Activated CD4-positive, CD25-positive, alpha-beta regulatory T cell treated with anti-CD3 and anti-CD28 coated beads, Interleukin-2, amount 50 U/mL, for 72 hours (primary cell): ENCODE results near the gene COMT.

ENCODE experiments used
- DNase-seq: peaks from one replicate; pipeline ENCODE4 v3.0.0; 2021

Gene COMT

GRCh38 chr22:19971276-19972124 lies 29.9 kb downstream of the COMT start:
- DNase-seq: no peak

GRCh38 chr22:19972251-19972650 lies 30.7 kb downstream of the COMT start:
- no peak for DNase-seq

DNA sequence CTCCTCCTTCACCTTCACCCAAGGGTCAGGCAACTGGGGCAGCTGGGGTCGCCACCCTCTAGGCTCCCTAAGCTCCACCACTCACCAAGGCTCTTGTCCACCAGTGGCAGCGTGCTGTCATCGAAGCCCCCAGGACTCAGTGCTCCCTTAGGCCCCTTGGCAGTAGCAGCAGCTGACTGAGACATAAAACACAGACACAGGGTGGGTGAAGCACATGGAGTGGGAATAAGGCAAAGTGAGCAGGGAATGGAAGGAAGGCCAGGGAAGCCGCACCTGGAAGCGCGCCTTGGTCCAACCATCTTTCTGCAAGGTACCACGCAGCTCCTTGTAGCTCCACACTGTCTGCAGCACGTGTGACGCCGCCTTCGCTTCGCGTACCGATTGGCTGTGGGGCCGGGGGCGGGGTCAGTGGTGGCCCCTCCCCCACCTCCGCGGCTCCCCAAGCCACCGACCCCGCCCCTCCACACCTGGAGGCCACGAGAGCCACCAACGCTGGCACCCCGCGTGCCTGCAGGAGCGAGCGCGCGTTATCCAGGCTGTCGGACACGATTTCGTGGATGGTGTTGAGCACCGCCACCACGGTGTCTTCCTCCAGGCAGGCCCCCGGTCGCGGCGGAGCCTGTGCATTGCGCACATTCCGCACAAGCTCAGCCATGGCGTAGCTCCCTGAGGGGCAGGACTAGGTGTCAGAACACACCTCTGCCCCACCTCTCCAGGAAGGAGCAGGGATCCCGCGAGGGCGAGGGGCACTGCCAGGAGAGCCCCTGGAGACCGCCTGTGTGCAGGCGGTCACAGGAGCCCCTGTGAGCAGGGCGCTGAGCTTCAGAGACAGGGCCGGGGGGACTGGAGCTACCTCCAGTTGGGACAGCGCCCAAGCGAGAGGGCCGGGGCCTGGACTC lies 31.3 kb downstream of the COMT start:
- no peak for DNase-seq

DNA sequence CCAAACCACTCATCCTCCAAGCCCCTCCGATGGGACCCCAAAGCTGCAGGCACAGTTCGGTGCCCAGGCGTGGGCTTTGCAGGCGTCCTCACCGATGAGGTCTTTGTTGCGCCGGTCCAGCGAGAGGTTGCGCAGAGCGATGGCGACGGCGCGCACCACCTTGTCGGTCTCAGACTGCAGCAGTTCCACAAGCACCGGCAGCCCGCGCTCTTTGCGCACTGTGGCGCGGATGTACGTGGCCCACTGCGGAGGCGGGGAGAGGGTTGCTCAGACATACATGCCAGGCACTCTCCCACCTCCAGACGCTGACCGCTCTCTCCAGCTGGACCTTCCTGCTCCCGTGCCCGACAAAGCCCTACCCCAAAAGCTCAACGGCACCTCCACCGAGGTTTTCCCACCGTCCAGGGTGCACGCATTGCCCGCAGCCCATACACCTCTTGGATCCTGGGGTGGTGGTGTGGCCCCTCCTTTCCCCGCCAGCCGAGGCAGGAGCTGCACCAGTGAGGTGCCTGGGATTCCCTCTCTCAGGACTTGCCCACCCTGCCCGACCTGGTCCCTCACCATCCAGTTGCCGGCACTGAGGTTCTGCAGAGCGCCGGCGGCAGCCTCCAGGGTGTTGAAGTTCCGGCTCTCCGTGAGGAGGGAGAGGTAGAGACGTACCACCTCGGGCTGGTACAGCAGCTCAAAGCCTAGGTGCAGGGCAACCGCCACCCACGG lies 32.1 kb downstream of the COMT start:
- no peak for DNase-seq

DNA sequence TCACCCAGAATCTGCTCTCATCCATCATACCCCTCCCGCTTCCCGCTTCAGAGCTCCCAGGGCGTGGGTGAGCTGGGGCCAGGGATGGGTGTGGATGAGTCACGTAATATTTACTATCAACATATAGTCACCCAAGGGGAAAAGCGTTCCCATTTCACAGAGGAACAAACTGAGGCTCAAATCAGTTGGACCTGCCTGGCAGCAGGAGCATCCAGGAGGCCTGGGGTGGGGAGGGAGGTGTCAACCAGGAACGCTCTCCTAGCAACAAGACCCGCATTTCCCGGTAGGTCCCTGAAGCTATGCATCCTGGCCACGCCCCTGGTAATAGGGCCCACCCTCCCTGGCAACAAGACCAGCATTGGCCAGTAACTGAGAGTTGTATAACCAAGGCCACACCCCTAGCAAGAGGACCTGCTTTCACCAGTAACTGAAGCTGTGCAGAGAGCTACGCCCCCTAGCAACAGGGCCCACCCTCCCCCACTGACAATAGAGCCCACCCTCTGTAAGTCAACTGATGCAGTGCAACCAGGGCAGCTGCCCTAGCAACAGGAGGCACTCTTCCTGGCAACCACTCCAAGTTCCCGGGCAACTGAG lies 32.8 kb downstream of the COMT start:
- no peak for DNase-seq

- DNase-seq: no peak
Measured at GRCh38 chr22:19974935-19975706, 33.5 kb downstream of the COMT start.

DNA sequence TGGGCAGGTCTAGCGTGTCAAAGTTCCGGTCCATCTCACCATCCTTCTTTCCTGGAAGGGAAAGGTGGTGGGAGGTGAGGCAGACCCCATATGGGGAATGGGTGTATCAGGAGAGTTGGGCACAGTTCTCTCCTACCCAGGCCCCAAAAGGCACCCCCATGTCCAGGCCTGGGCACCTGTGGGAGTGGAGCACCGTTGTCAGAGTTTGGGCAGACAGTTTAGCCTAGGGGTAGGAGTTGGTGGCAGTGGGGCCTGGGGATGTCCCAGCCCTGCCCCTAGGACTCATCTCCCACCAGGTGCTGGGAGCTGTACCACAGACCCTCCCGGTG lies 34.1 kb downstream of the COMT start:
- no peak for DNase-seq

DNA sequence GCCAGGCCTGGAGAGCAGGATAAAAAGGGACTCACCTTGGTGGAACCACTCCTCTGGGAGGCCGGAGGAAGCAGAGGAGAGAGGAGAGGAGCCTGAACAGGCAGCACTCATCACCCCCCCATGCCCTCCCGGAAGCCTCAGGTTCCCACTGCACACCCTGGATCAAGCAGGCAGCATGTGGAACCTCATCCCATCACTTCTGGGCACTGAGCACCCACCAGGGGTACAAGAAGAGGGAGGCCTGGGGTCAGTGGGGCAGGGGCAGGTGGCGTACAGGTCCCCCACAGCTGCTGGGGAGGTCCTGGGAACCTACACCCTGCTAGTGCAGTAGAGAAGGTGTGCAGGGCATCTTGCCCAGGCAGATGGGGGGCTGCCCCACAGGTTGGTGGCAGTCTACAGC lies 35.1 kb downstream of the COMT start:
- DNase-seq: no peak

GRCh38 chr22:19977296-19978243 lies 36.0 kb downstream of the COMT start:
- no peak for DNase-seq

DNA sequence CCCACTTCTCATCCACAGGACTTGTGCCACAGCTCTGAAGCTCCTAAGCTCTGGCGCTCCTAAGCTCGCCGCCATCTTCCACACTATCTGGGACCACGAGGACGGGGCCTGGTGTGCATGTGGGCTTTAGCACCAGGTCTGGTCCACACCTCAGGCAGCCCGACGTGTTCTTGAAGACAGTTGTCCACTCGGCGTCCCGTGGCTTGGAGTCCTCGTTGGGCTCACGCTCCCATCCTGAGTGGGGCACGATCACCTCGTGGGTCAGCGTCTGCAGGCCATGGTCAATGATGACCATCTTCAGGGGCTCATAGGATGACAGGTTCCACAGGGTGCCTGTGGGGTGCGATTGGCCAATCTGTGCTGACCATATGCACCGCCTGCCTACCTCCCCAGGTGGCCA lies 37.2 kb downstream of the COMT start:
- no peak for DNase-seq

DNA sequence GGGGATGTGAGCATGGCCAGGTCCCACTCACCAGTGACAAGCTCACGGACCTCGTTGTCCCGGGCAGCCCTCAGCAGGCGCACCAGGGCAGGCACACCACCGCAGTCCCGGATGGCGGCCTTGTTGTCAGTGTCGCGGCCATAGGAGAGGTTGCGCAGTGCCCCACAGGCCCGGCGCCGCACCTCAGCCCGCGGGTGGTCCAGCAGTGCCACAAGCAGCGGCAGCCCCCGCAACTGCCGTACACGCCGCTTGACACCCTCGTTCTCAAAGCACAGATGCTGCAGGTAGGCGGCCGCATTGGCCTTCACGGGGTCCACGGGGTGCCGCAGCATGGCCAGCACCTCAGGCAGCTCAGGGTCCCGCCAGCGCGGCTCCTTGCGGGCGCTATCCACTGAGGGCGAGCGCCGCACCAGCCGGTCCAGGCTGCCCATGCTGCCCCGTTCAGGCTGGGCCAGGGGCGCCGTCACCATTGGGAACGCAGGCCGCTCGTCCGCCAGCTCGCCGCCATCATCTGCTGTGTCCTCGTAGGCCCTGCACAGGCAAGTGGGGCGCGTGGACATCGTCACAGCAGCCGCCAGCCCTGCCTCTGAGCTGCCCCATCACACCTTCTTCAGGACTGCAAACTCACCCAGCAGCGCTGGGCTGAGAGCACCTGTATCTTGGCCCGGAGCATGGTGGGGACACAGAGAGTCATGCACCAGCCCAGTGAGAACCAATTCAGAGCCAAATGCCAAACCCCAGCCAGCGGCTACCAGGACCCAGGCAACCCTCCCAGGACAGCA lies 38.3 kb downstream of the COMT start:
- no peak for DNase-seq

GRCh38 chr22:19980766-19981165 lies 39.2 kb downstream of the COMT start:
- no peak for DNase-seq

GRCh38 chr22:19981171-19981960 lies 39.8 kb downstream of the COMT start:
- no peak for DNase-seq

- no peak for DNase-seq
Measured at GRCh38 chr22:19981961-19982920, 40.7 kb downstream of the COMT start.

- no peak for DNase-seq
Measured at GRCh38 chr22:19982991-19983578, 41.5 kb downstream of the COMT start.

DNA sequence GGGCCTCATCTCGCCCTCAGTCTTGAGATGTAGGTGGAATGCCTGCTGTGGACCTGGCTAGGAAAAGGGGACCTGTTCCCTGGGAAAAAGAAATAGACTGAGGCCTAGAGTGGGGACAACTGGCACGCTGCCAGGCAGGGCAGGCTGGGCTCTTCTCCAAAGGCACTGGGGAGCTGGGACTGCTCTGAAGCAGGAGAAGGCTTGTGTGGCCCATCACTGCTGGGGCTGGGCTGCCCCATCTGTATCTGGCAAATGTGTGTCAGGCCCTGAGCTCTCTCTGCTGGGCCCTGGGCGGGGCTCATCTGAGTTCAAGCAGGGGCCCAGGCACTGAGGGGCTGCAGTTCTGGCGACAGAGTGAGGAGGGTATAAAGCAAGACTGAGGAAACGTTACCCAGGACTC lies 42.2 kb downstream of the COMT start:
- no peak for DNase-seq

DNA sequence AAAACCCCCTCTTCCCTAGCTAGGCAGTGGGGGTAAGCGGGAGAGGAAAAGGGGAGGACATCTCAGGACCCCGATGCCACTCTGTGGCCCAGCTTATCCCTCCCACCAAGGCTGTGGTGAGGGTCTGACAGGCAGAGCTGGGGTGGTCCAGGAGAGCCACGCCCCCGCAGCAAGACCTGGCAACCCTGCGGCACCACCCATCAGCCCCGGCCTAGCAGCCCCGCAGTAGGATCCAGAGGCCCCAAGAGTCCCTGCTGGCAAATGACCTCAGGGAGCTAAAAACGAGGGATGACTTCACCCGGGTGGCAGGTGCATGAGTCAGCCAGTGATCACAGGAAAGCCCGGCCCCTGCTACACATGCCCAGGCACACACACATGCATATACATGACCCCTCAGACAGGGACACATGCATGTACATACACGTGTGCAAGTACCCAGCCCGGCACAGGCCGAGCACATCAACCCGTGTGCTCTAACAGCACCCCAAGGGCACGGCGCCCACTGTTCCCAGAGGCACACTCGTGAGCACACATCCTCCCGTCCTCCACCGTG lies 42.7 kb downstream of the COMT start:
- no peak for DNase-seq
